GM19463 (cell line): ENCODE results near the gene ITM2B.
"Not testable (repeated sequence)": the region's sequence is repeated elsewhere in the genome, so short reads cannot be mapped to it uniquely, and the experiment has no call there.

Experiments used
- ATAC-seq: cut with Tn5 transposase; IDR thresholded peaks from one replicate; pipeline ENCODE4 v1.9.1; 2021; ENCODE audit warnings: mild to moderate bottlenecking, moderate library complexity; ENCODE audit not compliant: unreplicated experiment

ITM2B gene

GRCh38 chr13:48233046-48233888 is at the start of gene ITM2B:
ITM2B (plus strand) TSS chr13:48233206; CDS start chr13:48233361, 155 bp downstream.
- peak; percentile 63 for ATAC-seq

- ATAC-seq, result peak; percentile 53
Observed at GRCh38 chr13:48184260-48184659, 48.7 kb upstream of the ITM2B start.

GRCh38 chr13:48185018-48185417 is 48.0 kb upstream of the ITM2B start:
- ATAC-seq, result no peak

GRCh38 chr13:48186722-48187121 is 46.3 kb upstream of the ITM2B start:
- ATAC-seq, result no peak

GRCh38 chr13:48188131-48188530 is 44.9 kb upstream of the ITM2B start:
- no peak for ATAC-seq

- ATAC-seq, result no peak
Observed at GRCh38 chr13:48188601-48189000, 44.4 kb upstream of the ITM2B start.

- ATAC-seq, result no peak
Observed at GRCh38 chr13:48189171-48189570, 43.8 kb upstream of the ITM2B start.

- ATAC-seq, result no peak
Observed at GRCh38 chr13:48192411-48192935, 40.5 kb upstream of the ITM2B start.

- ATAC-seq, result peak; percentile 92
Observed at GRCh38 chr13:48194379-48194754, 38.6 kb upstream of the ITM2B start.

- ATAC-seq, result no peak
Observed at GRCh38 chr13:48199404-48199946, 33.5 kb upstream of the ITM2B start.

GRCh38 chr13:48201044-48201443 is 32.0 kb upstream of the ITM2B start:
- ATAC-seq, result no peak

GRCh38 chr13:48207207-48207606 is 25.8 kb upstream of the ITM2B start:
- ATAC-seq, result not testable (repeated sequence)

- ATAC-seq, result no peak
Observed at GRCh38 chr13:48210178-48210577, 22.8 kb upstream of the ITM2B start.

GRCh38 chr13:48214519-48215121 is 18.4 kb upstream of the ITM2B start:
- ATAC-seq, result no peak

- not testable (repeated sequence) for ATAC-seq
Observed at GRCh38 chr13:48215511-48216203, 17.3 kb upstream of the ITM2B start.

- ATAC-seq, result no peak
Observed at GRCh38 chr13:48216204-48216711, 16.7 kb upstream of the ITM2B start.

- no peak for ATAC-seq
Observed at GRCh38 chr13:48220592-48220980, 12.4 kb upstream of the ITM2B start.

GRCh38 chr13:48220981-48221685 is 11.9 kb upstream of the ITM2B start:
- no peak for ATAC-seq

- no peak for ATAC-seq
Observed at GRCh38 chr13:48221686-48222187, 11.3 kb upstream of the ITM2B start.
